GM12865 (cell line): ENCODE measurements around the gene ABCB9.

Experiments used
- DNase-seq: peaks from one replicate; pipeline ENCODE4 v3.0.0; 2010; ENCODE audit warnings: low read depth
- H3K4me3 ChIP-seq: 2 replicates; pipeline ENCODE4 v1.5.1; 2011; ENCODE audit warnings: mild to moderate bottlenecking, low read depth, low read length, control low read depth
- CTCF ChIP-seq: IDR thresholded peaks from 2 replicates; pipeline ENCODE4 v1.5.1; 2011; ENCODE audit warnings: low read length, control low read depth, low read depth, inconsistent platforms; ENCODE audit not compliant: insufficient read depth; ENCODE audit errors: missing control alignments

ABCB9 gene

GRCh38 chr12:122969676-122970075 is 3.4 kb upstream of the ABCB9 start:
- no peak for DNase-seq
- TF ChIP-seq CTCF, result no peak
- H3K4me3 ChIP-seq, result no peak overlapping the region

GRCh38 chr12:122968104-122968503 is 1.8 kb upstream of the ABCB9 start:
- no peak for TF ChIP-seq CTCF
- H3K4me3 ChIP-seq, result no peak overlapping the region
- DNase-seq, result no peak

- DNase-seq, result no peak
- no peak for TF ChIP-seq CTCF
- H3K4me3 ChIP-seq, result no peak overlapping the region
Measured at GRCh38 chr12:122966743-122967550, 684 bp upstream of the ABCB9 start.

- no peak for DNase-seq
- no peak overlapping the region for H3K4me3 ChIP-seq
- TF ChIP-seq CTCF, result no peak
Measured at GRCh38 chr12:122965321-122965751, 927 bp downstream of the ABCB9 start.

- no peak for TF ChIP-seq CTCF
- no peak for DNase-seq
- H3K4me3 ChIP-seq, result no peak overlapping the region
Measured at GRCh38 chr12:122964439-122965257, 1.6 kb downstream of the ABCB9 start.

GRCh38 chr12:122963941-122964265 is 2.4 kb downstream of the ABCB9 start:
- DNase-seq, result no peak
- TF ChIP-seq CTCF, result no peak
- H3K4me3 ChIP-seq, result no peak overlapping the region
